ENCODE data around the gene DHODH. TPM values are rescaled to one million over a fixed set of nuclear protein-coding genes. Genes with fewer than 3 reads are reported as not detected.
"Not testable (repeated sequence)": the region's sequence is repeated elsewhere in the genome, so short reads cannot be mapped to it uniquely, and the experiment has no call there.

The DHODH gene
- polyA plus RNA-seq, 6 donors from 2014 or later, result 4.3 to 13.0 (median 9.0) TPM

GRCh38 chr16:72073560-72074230 is 65.2 kb downstream of the DHODH start:
- H3K4me3 Mint-ChIP-seq, result no peak overlapping the region
- no peaks in the 10 kb centered on the region for H3K9me3 Mint-ChIP-seq
- no peak for ATAC-seq (ENCODE audit: low read depth in 2 of 2)
- no peaks in the 10 kb centered on the region for H3K27me3 Mint-ChIP-seq
- DNase-seq, result no peak
- peak overlapping the region in 1 of 6 donors; percentile 67 for H3K27ac Mint-ChIP-seq
- peaks cover 0 to 11% (median 0%) of the 10 kb centered on the region in 3 donors for H3K4me1 Mint-ChIP-seq
- no peaks in the 10 kb centered on the region for H3K36me3 Mint-ChIP-seq

GRCh38 chr16:72075067-72075466 is 66.5 kb downstream of the DHODH start:
- not testable (repeated sequence) for H3K9me3 Mint-ChIP-seq; H3K27me3 Mint-ChIP-seq; H3K36me3 Mint-ChIP-seq; ATAC-seq (ENCODE audit: low read depth in 2 of 2); H3K4me1 Mint-ChIP-seq; H3K4me3 Mint-ChIP-seq; DNase-seq; H3K27ac Mint-ChIP-seq

Other genes starting within 250 kb of the DHODH start
- gene AP1G1, start 199.9 kb upstream of the DHODH start, polyA plus RNA-seq (ENCODE audit: low read depth in 6 of 6), result 10 to 100 TPM in 4 of 6 donors, 1 to 10 TPM in 2; 5.6 to 17.6 (median 14.8) TPM
- gene ATXN1L, start 162.8 kb upstream of the DHODH start, polyA plus RNA-seq (ENCODE audit: low read depth in 6 of 6), result 10 to 100 TPM in 3 of 6 donors, 1 to 10 TPM in 3; 7.2 to 44.9 (median 10.2) TPM
- 10 to 100 TPM; 19.0 to 34.4 (median 26.9) TPM for gene ZNF821, start 124.6 kb upstream of the DHODH start, polyA plus RNA-seq (ENCODE audit: low read depth in 6 of 6)
- gene IST1, start 113.2 kb upstream of the DHODH start, polyA plus RNA-seq (ENCODE audit: low read depth in 6 of 6), result 100 to 1,000 TPM; 138 to 178 (median 155) TPM
- gene PKD1L3, start 8.3 kb upstream of the DHODH start, polyA plus RNA-seq (ENCODE audit: low read depth in 6 of 6), result not detected
- gene HP, start 45.8 kb downstream of the DHODH start, polyA plus RNA-seq (ENCODE audit: low read depth in 6 of 6), result under 1 TPM in 2 of 6 donors, not detected in 4; 0.38 to 0.53 TPM
- not detected for gene HPR, start 54.5 kb downstream of the DHODH start, polyA plus RNA-seq (ENCODE audit: low read depth in 6 of 6)
- 10 to 100 TPM; 11.1 to 19.8 (median 16.0) TPM for gene TXNL4B, start 84.9 kb downstream of the DHODH start, polyA plus RNA-seq (ENCODE audit: low read depth in 6 of 6)
- gene DHX38, start 85.1 kb downstream of the DHODH start, polyA plus RNA-seq (ENCODE audit: low read depth in 6 of 6), result 10 to 100 TPM; 15.3 to 29.6 (median 20.1) TPM
- gene PMFBP1, start 163.4 kb downstream of the DHODH start, polyA plus RNA-seq (ENCODE audit: low read depth in 6 of 6), result 1 to 10 TPM in 1 of 6 donors, under 1 TPM in 1, not detected in 4; 0.23 to 1.3 TPM